GM12878 (cell line): Measurements from ENCODE around the gene F10.

Experiments
- ATF7 ChIP-seq: fragments of 450-650 bp; IDR thresholded peaks from 2 replicates; pipeline ENCODE4 v1.6.1; 2016; ENCODE audit warnings: low read depth, mild to moderate bottlenecking
- EZH2 ChIP-seq: IDR thresholded peaks from 2 replicates; pipeline ENCODE4 v1.6.1; 2012; ENCODE audit warnings: low read depth, mild to moderate bottlenecking, control low read depth, inconsistent platforms, low read length, borderline replicate concordance; ENCODE audit not compliant: control insufficient read depth
- JUND ChIP-seq: IDR thresholded peaks from 2 replicates; pipeline ENCODE4 v1.6.1; 2012; ENCODE audit warnings: low read depth, mild to moderate bottlenecking, low read length, improper control_type of control experiment, moderate library complexity
- POLR2A ChIP-seq: IDR thresholded peaks from 2 replicates; pipeline ENCODE4 v1.6.1; 2011; ENCODE audit warnings: low read depth, mild to moderate bottlenecking, low read length
- SMAD5 ChIP-seq: IDR thresholded peaks from 2 replicates; pipeline ENCODE4 v1.6.1; 2016; ENCODE audit warnings: antibody characterized with exemption, low read depth
- TF ChIP-seq, protein P1 (sequence below), 3 experiments: IDR thresholded peaks in 2 of 3; conservative IDR thresholded peaks in 1 of 3; 2 replicates each; pipeline ENCODE4 v1.5.1; 2011; ENCODE audit warnings: low read depth in 3 of 3, low read length in 3 of 3, mild to moderate bottlenecking in 3 of 3, control low read depth in 2 of 3, moderate library complexity in 2 of 3, inconsistent platforms in 1 of 3, mixed read lengths in 1 of 3; ENCODE audit not compliant: control insufficient read depth in 2 of 3, insufficient read depth in 1 of 3; ENCODE audit errors: extremely low read depth in 1 of 3
- TF ChIP-seq, protein P2 (sequence below): fragments of 450-650 bp; formaldehyde crosslinking; IDR thresholded peaks from 2 replicates; pipeline ENCODE4 v1.5.0; 2022; ENCODE audit warnings: mild to moderate bottlenecking, missing genetic modification characterization
- TF ChIP-seq, protein P3 (sequence below): IDR thresholded peaks from 2 replicates; pipeline ENCODE4 v1.6.1; 2011; ENCODE audit warnings: low read depth, low read length, improper control_type of control experiment, borderline replicate concordance
- TF ChIP-seq, protein P4 (sequence below): IDR thresholded peaks from 2 replicates; pipeline ENCODE4 v1.6.1; 2011; ENCODE audit warnings: borderline replicate concordance, low read depth, mild to moderate bottlenecking, moderate library complexity, mixed read lengths, low read length; ENCODE audit not compliant: insufficient read depth; ENCODE audit errors: extremely low read length
- TF ChIP-seq, protein P5 (sequence below): fragments of 450-650 bp; IDR thresholded peaks from 2 replicates; pipeline ENCODE4 v1.6.1; 2018; ENCODE audit warnings: mild to moderate bottlenecking, low read depth, moderate library complexity; ENCODE audit not compliant: partially characterized antibody
- TF ChIP-seq, protein P6 (sequence below): IDR thresholded peaks from 2 replicates; pipeline ENCODE4 v1.6.1; 2012; ENCODE audit warnings: mild to moderate bottlenecking, low read depth, low read length

DNA sequence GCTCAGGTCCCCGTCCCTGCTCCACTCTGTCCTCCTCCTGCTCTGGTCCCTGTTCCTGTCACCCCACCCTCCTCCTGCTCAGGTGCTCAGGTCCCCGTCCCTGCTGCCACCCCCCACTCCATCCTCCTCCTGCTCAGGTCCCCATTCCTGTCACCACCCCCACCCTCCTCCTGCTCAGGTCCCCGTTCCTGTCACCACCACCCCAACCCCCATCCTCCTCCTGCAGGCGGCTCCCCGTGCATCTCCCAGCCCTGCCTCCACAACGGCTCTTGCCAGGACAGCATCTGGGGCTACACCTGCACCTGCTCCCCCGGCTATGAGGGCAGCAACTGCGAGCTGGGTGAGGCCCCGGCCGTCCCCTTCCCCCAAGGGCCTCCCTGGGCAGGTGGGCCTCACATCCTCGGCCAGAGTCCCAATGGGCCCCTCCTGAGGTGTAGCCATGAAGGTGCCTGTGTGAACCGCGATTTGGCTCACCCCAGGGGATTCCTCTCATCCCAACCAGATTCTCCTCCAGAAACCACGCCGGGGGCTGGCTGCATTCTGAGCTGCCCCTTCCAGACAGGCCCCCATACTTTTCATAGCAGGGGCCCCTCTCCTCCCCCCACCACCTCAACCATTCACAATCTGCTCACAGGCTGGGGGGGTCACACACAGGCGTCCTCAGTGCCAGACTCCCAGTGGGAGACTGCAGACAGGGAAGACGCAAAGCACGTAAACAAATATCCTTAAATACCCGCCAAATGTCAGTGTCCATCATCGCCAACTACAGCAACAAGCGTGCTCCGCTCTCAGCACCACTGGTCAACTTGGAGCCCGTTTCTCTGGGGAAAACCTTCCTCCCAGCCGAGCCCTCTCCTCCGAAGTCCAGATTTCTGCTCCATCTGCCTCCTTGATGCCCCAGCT is 40.4 kb downstream of the F10 start:
- TF ChIP-seq, protein P1, sequence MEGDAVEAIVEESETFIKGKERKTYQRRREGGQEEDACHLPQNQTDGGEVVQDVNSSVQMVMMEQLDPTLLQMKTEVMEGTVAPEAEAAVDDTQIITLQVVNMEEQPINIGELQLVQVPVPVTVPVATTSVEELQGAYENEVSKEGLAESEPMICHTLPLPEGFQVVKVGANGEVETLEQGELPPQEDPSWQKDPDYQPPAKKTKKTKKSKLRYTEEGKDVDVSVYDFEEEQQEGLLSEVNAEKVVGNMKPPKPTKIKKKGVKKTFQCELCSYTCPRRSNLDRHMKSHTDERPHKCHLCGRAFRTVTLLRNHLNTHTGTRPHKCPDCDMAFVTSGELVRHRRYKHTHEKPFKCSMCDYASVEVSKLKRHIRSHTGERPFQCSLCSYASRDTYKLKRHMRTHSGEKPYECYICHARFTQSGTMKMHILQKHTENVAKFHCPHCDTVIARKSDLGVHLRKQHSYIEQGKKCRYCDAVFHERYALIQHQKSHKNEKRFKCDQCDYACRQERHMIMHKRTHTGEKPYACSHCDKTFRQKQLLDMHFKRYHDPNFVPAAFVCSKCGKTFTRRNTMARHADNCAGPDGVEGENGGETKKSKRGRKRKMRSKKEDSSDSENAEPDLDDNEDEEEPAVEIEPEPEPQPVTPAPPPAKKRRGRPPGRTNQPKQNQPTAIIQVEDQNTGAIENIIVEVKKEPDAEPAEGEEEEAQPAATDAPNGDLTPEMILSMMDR (IDR thresholded peaks at IDR 0.05 in 2 of 3, conservative IDR thresholded peaks at IDR 0.05 in 1 of 3; ENCODE audit: control insufficient read depth in 2 of 3, extremely low read depth in 1 of 3, insufficient read depth in 1 of 3, low read depth in 3 of 3, low read length in 3 of 3) = no peak
- TF ChIP-seq EZH2 (no peak), POLR2A (no peak), JUND (no peak), SMAD5 (no peak), ATF7 (no peak)
- TF ChIP-seq, protein P2, sequence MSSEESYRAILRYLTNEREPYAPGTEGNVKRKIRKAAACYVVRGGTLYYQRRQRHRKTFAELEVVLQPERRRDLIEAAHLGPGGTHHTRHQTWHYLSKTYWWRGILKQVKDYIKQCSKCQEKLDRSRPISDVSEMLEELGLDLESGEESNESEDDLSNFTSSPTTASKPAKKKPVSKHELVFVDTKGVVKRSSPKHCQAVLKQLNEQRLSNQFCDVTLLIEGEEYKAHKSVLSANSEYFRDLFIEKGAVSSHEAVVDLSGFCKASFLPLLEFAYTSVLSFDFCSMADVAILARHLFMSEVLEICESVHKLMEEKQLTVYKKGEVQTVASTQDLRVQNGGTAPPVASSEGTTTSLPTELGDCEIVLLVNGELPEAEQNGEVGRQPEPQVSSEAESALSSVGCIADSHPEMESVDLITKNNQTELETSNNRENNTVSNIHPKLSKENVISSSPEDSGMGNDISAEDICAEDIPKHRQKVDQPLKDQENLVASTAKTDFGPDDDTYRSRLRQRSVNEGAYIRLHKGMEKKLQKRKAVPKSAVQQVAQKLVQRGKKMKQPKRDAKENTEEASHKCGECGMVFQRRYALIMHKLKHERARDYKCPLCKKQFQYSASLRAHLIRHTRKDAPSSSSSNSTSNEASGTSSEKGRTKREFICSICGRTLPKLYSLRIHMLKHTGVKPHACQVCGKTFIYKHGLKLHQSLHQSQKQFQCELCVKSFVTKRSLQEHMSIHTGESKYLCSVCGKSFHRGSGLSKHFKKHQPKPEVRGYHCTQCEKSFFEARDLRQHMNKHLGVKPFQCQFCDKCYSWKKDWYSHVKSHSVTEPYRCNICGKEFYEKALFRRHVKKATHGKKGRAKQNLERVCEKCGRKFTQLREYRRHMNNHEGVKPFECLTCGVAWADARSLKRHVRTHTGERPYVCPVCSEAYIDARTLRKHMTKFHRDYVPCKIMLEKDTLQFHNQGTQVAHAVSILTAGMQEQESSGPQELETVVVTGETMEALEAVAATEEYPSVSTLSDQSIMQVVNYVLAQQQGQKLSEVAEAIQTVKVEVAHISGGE (CRISPR knock-in tag) = no peak
- TF ChIP-seq, protein P3, sequence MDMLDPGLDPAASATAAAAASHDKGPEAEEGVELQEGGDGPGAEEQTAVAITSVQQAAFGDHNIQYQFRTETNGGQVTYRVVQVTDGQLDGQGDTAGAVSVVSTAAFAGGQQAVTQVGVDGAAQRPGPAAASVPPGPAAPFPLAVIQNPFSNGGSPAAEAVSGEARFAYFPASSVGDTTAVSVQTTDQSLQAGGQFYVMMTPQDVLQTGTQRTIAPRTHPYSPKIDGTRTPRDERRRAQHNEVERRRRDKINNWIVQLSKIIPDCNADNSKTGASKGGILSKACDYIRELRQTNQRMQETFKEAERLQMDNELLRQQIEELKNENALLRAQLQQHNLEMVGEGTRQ = no peak
- TF ChIP-seq, protein P4, sequence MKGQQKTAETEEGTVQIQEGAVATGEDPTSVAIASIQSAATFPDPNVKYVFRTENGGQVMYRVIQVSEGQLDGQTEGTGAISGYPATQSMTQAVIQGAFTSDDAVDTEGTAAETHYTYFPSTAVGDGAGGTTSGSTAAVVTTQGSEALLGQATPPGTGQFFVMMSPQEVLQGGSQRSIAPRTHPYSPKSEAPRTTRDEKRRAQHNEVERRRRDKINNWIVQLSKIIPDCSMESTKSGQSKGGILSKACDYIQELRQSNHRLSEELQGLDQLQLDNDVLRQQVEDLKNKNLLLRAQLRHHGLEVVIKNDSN = no peak
- TF ChIP-seq, protein P5, sequence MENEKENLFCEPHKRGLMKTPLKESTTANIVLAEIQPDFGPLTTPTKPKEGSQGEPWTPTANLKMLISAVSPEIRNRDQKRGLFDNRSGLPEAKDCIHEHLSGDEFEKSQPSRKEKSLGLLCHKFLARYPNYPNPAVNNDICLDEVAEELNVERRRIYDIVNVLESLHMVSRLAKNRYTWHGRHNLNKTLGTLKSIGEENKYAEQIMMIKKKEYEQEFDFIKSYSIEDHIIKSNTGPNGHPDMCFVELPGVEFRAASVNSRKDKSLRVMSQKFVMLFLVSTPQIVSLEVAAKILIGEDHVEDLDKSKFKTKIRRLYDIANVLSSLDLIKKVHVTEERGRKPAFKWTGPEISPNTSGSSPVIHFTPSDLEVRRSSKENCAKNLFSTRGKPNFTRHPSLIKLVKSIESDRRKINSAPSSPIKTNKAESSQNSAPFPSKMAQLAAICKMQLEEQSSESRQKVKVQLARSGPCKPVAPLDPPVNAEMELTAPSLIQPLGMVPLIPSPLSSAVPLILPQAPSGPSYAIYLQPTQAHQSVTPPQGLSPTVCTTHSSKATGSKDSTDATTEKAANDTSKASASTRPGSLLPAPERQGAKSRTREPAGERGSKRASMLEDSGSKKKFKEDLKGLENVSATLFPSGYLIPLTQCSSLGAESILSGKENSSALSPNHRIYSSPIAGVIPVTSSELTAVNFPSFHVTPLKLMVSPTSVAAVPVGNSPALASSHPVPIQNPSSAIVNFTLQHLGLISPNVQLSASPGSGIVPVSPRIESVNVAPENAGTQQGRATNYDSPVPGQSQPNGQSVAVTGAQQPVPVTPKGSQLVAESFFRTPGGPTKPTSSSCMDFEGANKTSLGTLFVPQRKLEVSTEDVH = no peak
- TF ChIP-seq, protein P6, sequence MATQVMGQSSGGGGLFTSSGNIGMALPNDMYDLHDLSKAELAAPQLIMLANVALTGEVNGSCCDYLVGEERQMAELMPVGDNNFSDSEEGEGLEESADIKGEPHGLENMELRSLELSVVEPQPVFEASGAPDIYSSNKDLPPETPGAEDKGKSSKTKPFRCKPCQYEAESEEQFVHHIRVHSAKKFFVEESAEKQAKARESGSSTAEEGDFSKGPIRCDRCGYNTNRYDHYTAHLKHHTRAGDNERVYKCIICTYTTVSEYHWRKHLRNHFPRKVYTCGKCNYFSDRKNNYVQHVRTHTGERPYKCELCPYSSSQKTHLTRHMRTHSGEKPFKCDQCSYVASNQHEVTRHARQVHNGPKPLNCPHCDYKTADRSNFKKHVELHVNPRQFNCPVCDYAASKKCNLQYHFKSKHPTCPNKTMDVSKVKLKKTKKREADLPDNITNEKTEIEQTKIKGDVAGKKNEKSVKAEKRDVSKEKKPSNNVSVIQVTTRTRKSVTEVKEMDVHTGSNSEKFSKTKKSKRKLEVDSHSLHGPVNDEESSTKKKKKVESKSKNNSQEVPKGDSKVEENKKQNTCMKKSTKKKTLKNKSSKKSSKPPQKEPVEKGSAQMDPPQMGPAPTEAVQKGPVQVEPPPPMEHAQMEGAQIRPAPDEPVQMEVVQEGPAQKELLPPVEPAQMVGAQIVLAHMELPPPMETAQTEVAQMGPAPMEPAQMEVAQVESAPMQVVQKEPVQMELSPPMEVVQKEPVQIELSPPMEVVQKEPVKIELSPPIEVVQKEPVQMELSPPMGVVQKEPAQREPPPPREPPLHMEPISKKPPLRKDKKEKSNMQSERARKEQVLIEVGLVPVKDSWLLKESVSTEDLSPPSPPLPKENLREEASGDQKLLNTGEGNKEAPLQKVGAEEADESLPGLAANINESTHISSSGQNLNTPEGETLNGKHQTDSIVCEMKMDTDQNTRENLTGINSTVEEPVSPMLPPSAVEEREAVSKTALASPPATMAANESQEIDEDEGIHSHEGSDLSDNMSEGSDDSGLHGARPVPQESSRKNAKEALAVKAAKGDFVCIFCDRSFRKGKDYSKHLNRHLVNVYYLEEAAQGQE = no peak
